HepG2 (cell line): ENCODE measurements around the gene TNFRSF13B. TPM values are rescaled to one million over a fixed set of nuclear protein-coding genes. Genes with fewer than 3 reads are reported as not detected.

Experiments used
- ATAC-seq: fragments of 200-7000 bp; cut with Tn5 transposase; 3 replicates; pipeline ENCODE4 v1.9.1; 2020; ENCODE audit warnings: mild to moderate bottlenecking, moderate library complexity
- BruUV-seq: library from RNA; stranded (reverse); fragments of 400-500 nt; replicated peaks from 2 replicates; lab custom pipeline; 2021; lab: Mats Ljungman, UMichigan
- CTCF ChIA-PET: fragments of 300-600 bp; formaldehyde crosslinking; extraction: SDS; loops from one replicate; lab custom pipeline; 2021; ENCODE audit warnings: low total read pairs, inconsistent platforms, low intra/inter-chr PET ratio; lab: Yijun Ruan, JAX
- POLR2A ChIA-PET: fragments of 350-600 bp; sonication (Branson Sonifier 250); formaldehyde crosslinking; loops from one replicate; lab custom pipeline; 2020; ENCODE audit warnings: antibody characterized with exemption, inconsistent platforms; lab: Yijun Ruan, JAX
- DNase-seq: peaks from one replicate; pipeline ENCODE4 v3.0.0-alpha.2; 2015; ENCODE audit warnings: low spot score
- FAIRE-seq: peaks from 3 replicates; lab custom pipeline; 2011; peaks lifted over from hg19 to GRCh38; lab: Jason Lieb, UNC
- H2AFZ ChIP-seq: one replicate; pipeline ENCODE4 v1.6.1; 2011; ENCODE audit warnings: low read length, inconsistent platforms
- H3K27ac ChIP-seq: fragments of 300-600 bp; 3 replicates; pipeline ENCODE4 v1.8.0; 2011; ENCODE audit warnings: mixed run types, mild to moderate bottlenecking, mixed read lengths, low read length, inconsistent platforms; ENCODE audit not compliant: insufficient read depth; ENCODE audit errors: extremely low read length
- H3K27me3 ChIP-seq, 2 experiments: fragments of 200-600 bp in 1 of 2; 2 replicates in 1 of 2; 3 replicates in 1 of 2; pipeline versions ENCODE4 v1.6.0 to v1.8.0; 2011; ENCODE audit warnings: low read length in 2 of 2, mild to moderate bottlenecking in 2 of 2, moderate library complexity in 2 of 2, inconsistent platforms in 1 of 2; ENCODE audit not compliant: insufficient read depth in 2 of 2, control insufficient read depth in 1 of 2
- H3K36me3 ChIP-seq, 2 experiments: fragments of 200-600 bp in 1 of 2; replicated peaks in 1 of 2; 2 replicates in 1 of 2; 3 replicates in 1 of 2; pipeline versions ENCODE4 v1.5.1 to v1.8.0; 2011; ENCODE audit warnings: low read length in 2 of 2, inconsistent platforms in 1 of 2; ENCODE audit not compliant: insufficient read depth in 2 of 2, control insufficient read depth in 1 of 2
- H3K4me1 ChIP-seq: 2 replicates; pipeline ENCODE4 v1.5.1; 2012; ENCODE audit warnings: low read length, inconsistent platforms; ENCODE audit not compliant: insufficient read depth
- H3K4me2 ChIP-seq: 2 replicates; pipeline ENCODE4 v1.6.0; 2011; ENCODE audit warnings: low read depth, low read length, inconsistent platforms
- H3K4me3 ChIP-seq, 3 experiments: fragments of 200-600 bp in 1 of 3; sonication (generic), shearing (Covaris generic) in 1 of 3; replicated peaks in 1 of 3; 2 replicates each; pipeline ENCODE4 v1.5.1; 2011 to 2016; ENCODE audit warnings: low read length in 3 of 3, inconsistent platforms in 2 of 3, low read depth in 2 of 3, mild to moderate bottlenecking in 2 of 3, control low read depth in 1 of 3, mixed read lengths in 1 of 3; ENCODE audit not compliant: insufficient read depth in 1 of 3
- H3K79me2 ChIP-seq: one replicate; pipeline ENCODE4 v1.6.1; 2011; ENCODE audit warnings: low read length, inconsistent platforms; ENCODE audit not compliant: insufficient read depth
- H3K9ac ChIP-seq: 2 replicates; pipeline ENCODE4 v1.6.0; 2011; ENCODE audit warnings: mild to moderate bottlenecking, low read depth, low read length, inconsistent platforms; ENCODE audit not compliant: insufficient read depth
- H3K9me3 ChIP-seq: 2 replicates; pipeline ENCODE4 v1.5.1; 2012; ENCODE audit warnings: mild to moderate bottlenecking, low read length
- H4K20me1 ChIP-seq: 2 replicates; pipeline ENCODE4 v1.6.0; 2011; ENCODE audit warnings: inconsistent platforms, mild to moderate bottlenecking, low read length, moderate library complexity; ENCODE audit not compliant: insufficient read depth
- MTF1 ChIP-seq: sonication (generic); formaldehyde crosslinking; IDR thresholded peaks from 2 replicates; pipeline ENCODE4 v1.5.0; 2020; ENCODE audit warnings: missing genetic modification reagents
- NR2F6 ChIP-seq, 2 experiments: IDR thresholded peaks; 2 replicates each; pipeline ENCODE4 v1.6.1; 2016; ENCODE audit warnings: antibody characterized with exemption in 1 of 2, mild to moderate bottlenecking in 1 of 2
- POLR2G ChIP-seq: fragments of 200-400 bp; formaldehyde crosslinking; IDR thresholded peaks from 2 replicates; pipeline ENCODE4 v1.6.1; 2018; ENCODE audit warnings: mild to moderate bottlenecking, low read depth, low read length, moderate library complexity
- SAP130 ChIP-seq: IDR thresholded peaks from 2 replicates; pipeline ENCODE4 v1.6.1; 2016; ENCODE audit warnings: low read depth
- XBP1 ChIP-seq: sonication (generic); formaldehyde crosslinking; IDR thresholded peaks from 2 replicates; pipeline ENCODE4 v1.5.0; 2020; ENCODE audit warnings: missing genetic modification reagents
- ZBTB20 ChIP-seq: sonication (generic); formaldehyde crosslinking; IDR thresholded peaks from 2 replicates; pipeline ENCODE4 v1.8.1; 2023; ENCODE audit warnings: missing genetic modification reagents, low read depth, mild to moderate bottlenecking, borderline replicate concordance
- ZNF446 ChIP-seq: sonication (generic); formaldehyde crosslinking; IDR thresholded peaks from 2 replicates; pipeline ENCODE4 v1.5.0; 2020; ENCODE audit warnings: mild to moderate bottlenecking, missing genetic modification reagents
- ZNF460 ChIP-seq: sonication (generic); formaldehyde crosslinking; IDR thresholded peaks from 2 replicates; pipeline ENCODE4 v1.5.1; 2020; ENCODE audit warnings: missing genetic modification reagents, mild to moderate bottlenecking, borderline replicate concordance
- ZNF652 ChIP-seq: IDR thresholded peaks from 2 replicates; pipeline ENCODE4 v1.6.1; 2016; ENCODE audit warnings: low read depth, borderline replicate concordance
- ZNF7 ChIP-seq: IDR thresholded peaks from 2 replicates; pipeline ENCODE4 v1.6.1; 2016; ENCODE audit warnings: missing biosample characterization, missing genetic modification reagents
- ZNF768 ChIP-seq: sonication (generic); formaldehyde crosslinking; IDR thresholded peaks from 2 replicates; pipeline ENCODE4 v1.4.0; 2020; ENCODE audit warnings: missing genetic modification reagents
- WGBS: methylation state at CpG from one replicate; pipeline ENCODE4 v1.1.6; 2017; ENCODE audit warnings: low lambda C conversion rate; 5-methylcytosine and 5-hydroxymethylcytosine counted together
- in situ Hi-C: cut with HindIII; loops from 2 replicates; pipeline ENCODE4 v1.10.0; 2017; ENCODE audit warnings: low pct_unique_long_range_greater_than_20kb; ENCODE audit not compliant: extremely low pct_ligation_motif_present
- intact Hi-C: fragments of 100-400 bp; cut with micrococcal nuclease; formaldehyde crosslinking; loops from one replicate; pipeline ENCODE4 v1.10.0; 2022; ENCODE audit not compliant: unreplicated experiment
- polyA plus RNA-seq, 8 experiments: library from polyadenylated mRNA; depleted of rRNA in 3 of 8; stranded (reverse) in 7 of 8; unstranded in 1 of 8; fragments of >200 nt; fragmentation: Illumina TruSeq in 4 of 8; extraction: Trizol in 4 of 8; gene quantifications; 2 replicates each; pipeline versions ENCODE4 v1.2.1 to v1.2.3, GENCODE V29; 2011 to 2016; ENCODE audit warnings: low read depth in 4 of 8, missing spikeins in 1 of 8, mixed read lengths in 1 of 8; ENCODE audit not compliant: insufficient read depth in 1 of 8
- total RNA-seq, 5 experiments: library from RNA; depleted of rRNA; stranded (reverse); fragments of >200 nt; fragmentation: Illumina TruSeq; extraction: Trizol; gene quantifications; 2 replicates each; pipeline ENCODE4 v1.2.3, GENCODE V29; 2016; ENCODE audit warnings: low read depth in 1 of 5
- TF ChIP-seq, protein P1 (sequence below): sonication (generic); formaldehyde crosslinking; IDR thresholded peaks from 2 replicates; pipeline ENCODE4 v1.4.0; 2020; ENCODE audit warnings: missing genetic modification reagents

The TNFRSF13B gene
- total and polyA plus RNA-seq, 2 of the 13 experiments (the other 11 are each of a cell fraction or from before 2014, with no cell fraction given), result not detected

DNA sequence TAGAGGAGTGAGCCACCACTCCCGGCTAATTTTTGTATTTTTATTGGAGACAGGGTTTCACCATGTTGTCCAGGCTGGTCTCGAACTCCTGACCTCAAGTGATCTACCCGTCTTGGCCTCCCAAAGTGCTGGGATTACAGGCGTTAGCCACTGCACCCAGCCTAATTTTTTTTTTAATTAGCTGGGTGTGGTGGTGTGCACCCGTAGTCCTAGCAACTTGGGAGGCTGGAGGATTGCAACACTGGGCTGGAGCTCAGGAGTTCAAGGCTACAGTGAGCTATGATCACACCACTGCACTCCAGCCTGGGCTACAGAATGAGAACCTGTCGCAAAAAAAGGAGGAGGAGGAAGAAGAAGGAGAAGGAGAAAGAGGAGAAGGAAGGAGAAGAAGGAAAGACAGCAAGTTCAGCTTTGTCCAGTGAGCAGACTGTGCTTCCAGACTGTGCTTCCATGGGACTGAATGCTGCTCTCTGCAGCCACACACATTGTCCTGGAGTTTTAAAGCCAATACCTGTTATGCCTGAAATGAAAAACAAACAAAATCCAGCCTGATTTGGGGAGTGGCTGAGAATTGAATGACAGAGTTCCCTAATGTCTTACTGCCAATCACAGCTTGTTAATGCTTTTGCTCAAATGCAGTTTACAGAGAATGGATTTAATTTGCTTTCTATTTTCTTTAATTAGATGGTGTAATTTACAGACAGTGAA, 2.8 kb upstream of the TNFRSF13B start:
- no TSS peak for BruUV-seq
- ATAC-seq (no peak), FAIRE-seq (no peak), DNase-seq (no peak)
- Histone ChIP-seq H3K9me3 (no peaks in the 10 kb centered on the region), H3K79me2 (no peaks in the 10 kb centered on the region), H3K27me3 (peaks cover 7 to 55% of the 10 kb centered on the region in 2 experiments; a peak in 4 of 5 replicates), H3K4me1 (no peaks in the 10 kb centered on the region), H3K9ac (no peak overlapping the region), H3K4me3 (no peak overlapping the region), H4K20me1 (no peaks in the 10 kb centered on the region), H2AFZ (no peak overlapping the region), H3K36me3 (no peaks in the 10 kb centered on the region), H3K27ac (no peak overlapping the region), H3K4me2 (no peak overlapping the region)
- 4% methylated on average over 6 of the region's 6 CpGs for WGBS
- ChIA-PET POLR2A (no interaction called here), CTCF (no interaction called here)
- intact Hi-C loops (no loop called here), in situ Hi-C loops (no loop called here)
- peak; percentile 66; the same call in 1 of the 2 replicates for TF ChIP-seq ZNF7 (CRISPR knock-in tag)
- TF ChIP-seq ZBTB20 (CRISPR knock-in tag), result no peak
- peak; percentile 67; the same call in 1 of the 2 replicates for TF ChIP-seq ZNF460 (CRISPR knock-in tag)

- Histone ChIP-seq H4K20me1 (no peaks in the 10 kb centered on the region), H3K36me3 (no peaks in the 10 kb centered on the region), H3K27ac (no peak overlapping the region), H2AFZ (no peak overlapping the region), H3K27me3 (peaks cover 7 to 52% of the 10 kb centered on the region in 2 experiments; a peak in 4 of 5 replicates), H3K4me1 (no peaks in the 10 kb centered on the region), H3K4me3 (no peak overlapping the region), H3K4me2 (no peak overlapping the region), H3K9ac (no peak overlapping the region), H3K79me2 (no peaks in the 10 kb centered on the region), H3K9me3 (no peaks in the 10 kb centered on the region)
- FAIRE-seq (no peak), ATAC-seq (no peak), DNase-seq (no peak)
- BruUV-seq, result no TSS peak
- ChIA-PET CTCF (no interaction called here), POLR2A (no interaction called here)
- intact Hi-C loops (no loop called here), in situ Hi-C loops (no loop called here)
- 19% methylated on average over 13 of the region's 13 CpGs for WGBS
- no peak for TF ChIP-seq SAP130 (CRISPR knock-in tag)
- TF ChIP-seq, protein P1, sequence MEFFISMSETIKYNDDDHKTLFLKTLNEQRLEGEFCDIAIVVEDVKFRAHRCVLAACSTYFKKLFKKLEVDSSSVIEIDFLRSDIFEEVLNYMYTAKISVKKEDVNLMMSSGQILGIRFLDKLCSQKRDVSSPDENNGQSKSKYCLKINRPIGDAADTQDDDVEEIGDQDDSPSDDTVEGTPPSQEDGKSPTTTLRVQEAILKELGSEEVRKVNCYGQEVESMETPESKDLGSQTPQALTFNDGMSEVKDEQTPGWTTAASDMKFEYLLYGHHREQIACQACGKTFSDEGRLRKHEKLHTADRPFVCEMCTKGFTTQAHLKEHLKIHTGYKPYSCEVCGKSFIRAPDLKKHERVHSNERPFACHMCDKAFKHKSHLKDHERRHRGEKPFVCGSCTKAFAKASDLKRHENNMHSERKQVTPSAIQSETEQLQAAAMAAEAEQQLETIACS (CRISPR knock-in tag), result no peak
- no peak for TF ChIP-seq ZNF652 (CRISPR knock-in tag)
- TF ChIP-seq MTF1, result no peak
- no peak for TF ChIP-seq XBP1
- TF ChIP-seq ZNF446, result no peak
- no peak for TF ChIP-seq ZNF768 (CRISPR knock-in tag)
- TF ChIP-seq POLR2G, result no peak
- TF ChIP-seq NR2F6 (IDR thresholded peaks at IDR 0.05), result no peak
- TF ChIP-seq NR2F6 (CRISPR knock-in tag; IDR thresholded peaks at IDR 0.05), result no peak
These were observed 2.0 kb upstream of the TNFRSF13B start for GRCh38 chr17:16973760-16974540.
